CD4-positive, alpha-beta T cell (primary cell): ENCODE results near the gene CHD2. TPM values are rescaled to one million over a fixed set of nuclear protein-coding genes. Genes with fewer than 3 reads are reported as not detected.

Source experiments
- ATAC-seq: fragments of 200-7000 bp; cut with Tn5 transposase; one replicate; pipeline ENCODE4 v1.10.0; 2022; ENCODE audit warnings: mild to moderate bottlenecking; ENCODE audit not compliant: poor library complexity
- CTCF ChIA-PET: fragments of 350-600 bp; sonication (Branson Sonifier 250); formaldehyde crosslinking; loops from one replicate; lab custom pipeline; 2021; ENCODE audit warnings: antibody characterized with exemption, inconsistent platforms; lab: Charles Lee
- POLR2A ChIA-PET: fragments of 350-600 bp; sonication (Branson Sonifier 250); formaldehyde crosslinking; loops from one replicate; lab custom pipeline; 2021; ENCODE audit warnings: antibody characterized with exemption, inconsistent platforms; lab: Charles Lee
- DNase-seq, 14 experiments: peaks; one replicate each; pipeline ENCODE4 v3.0.0-alpha.2; 2013 to 2020; ENCODE audit warnings: mixed read lengths in 2 of 14
- H3K27ac ChIP-seq, 2 donors: one replicate each; pipeline versions ENCODE4 v1.5.1 to v1.7.0; 2013; ENCODE audit warnings: low read length in 2 of 2, low read depth in 1 of 2, mild to moderate bottlenecking in 1 of 2
- H3K27me3 ChIP-seq, 2 experiments: 1 replicate in 1 of 2; 2 replicates in 1 of 2; pipeline versions ENCODE4 v1.6.1 to v1.7.0; 2013; ENCODE audit warnings: low read length in 2 of 2, control low read depth in 1 of 2, mild to moderate bottlenecking in 1 of 2, moderate library complexity in 1 of 2; ENCODE audit not compliant: insufficient read depth in 2 of 2, control insufficient read depth in 1 of 2
- H3K36me3 ChIP-seq: one replicate; pipeline ENCODE4 v1.6.1; 2013; ENCODE audit warnings: low read length, control low read depth; ENCODE audit not compliant: insufficient read depth
- H3K4me1 ChIP-seq: one replicate; pipeline ENCODE4 v1.6.1; 2013; ENCODE audit warnings: low read length, control low read depth; ENCODE audit not compliant: insufficient read depth
- H3K4me3 ChIP-seq: one replicate; pipeline ENCODE4 v1.5.1; 2013; ENCODE audit warnings: mild to moderate bottlenecking, low read length, moderate library complexity
- H3K9me3 ChIP-seq, 2 experiments: 1 replicate in 1 of 2; 2 replicates in 1 of 2; pipeline versions ENCODE4 v1.6.1 to v1.7.0; 2013; ENCODE audit warnings: low read length in 2 of 2, mild to moderate bottlenecking in 2 of 2, control low read depth in 1 of 2, moderate library complexity in 1 of 2; ENCODE audit not compliant: control insufficient read depth in 1 of 2, insufficient read depth in 1 of 2
- H3K27ac Mint-ChIP-seq: one replicate; pipeline ENCODE4 v1.8.0; 2020; ENCODE audit warnings: mixed read lengths
- H3K27me3 Mint-ChIP-seq: one replicate; pipeline ENCODE4 v1.8.0; 2021; ENCODE audit warnings: mixed read lengths
- H3K36me3 Mint-ChIP-seq: one replicate; pipeline ENCODE4 v1.8.0; 2021; ENCODE audit warnings: low read depth, mixed read lengths
- H3K4me1 Mint-ChIP-seq: one replicate; pipeline ENCODE4 v1.8.0; 2021; ENCODE audit warnings: low read depth, mixed read lengths
- H3K4me3 Mint-ChIP-seq: one replicate; pipeline ENCODE4 v1.8.0; 2020; ENCODE audit warnings: mild to moderate bottlenecking, mixed read lengths
- H3K9me3 Mint-ChIP-seq: one replicate; pipeline ENCODE4 v1.8.0; 2020; ENCODE audit warnings: mixed read lengths
- CTCF ChIP-seq: fragments of 200-600 bp; IDR thresholded peaks from one replicate; pipeline ENCODE4 v1.8.0; 2022; ENCODE audit warnings: antibody characterized with exemption, mild to moderate bottlenecking
- intact Hi-C, 2 experiments: fragments of 100-400 bp; cut with DNase I in 1 of 2; cut with micrococcal nuclease in 1 of 2; formaldehyde crosslinking; loops; one replicate each; pipeline versions ENCODE4 v1.15.1 to v1.9.0; 2023 to 2025; cut with DNase I, micrococcal nuclease
- total RNA-seq, 174 experiments: library from RNA in 2 of 174; stranded (reverse) in 2 of 174; gene quantifications; one replicate each; pipeline ENCODE4 v1.2.3 and lab custom pipeline; 2021 to 2026

CHD2 gene
- total RNA-seq, 2 experiments from 2014 or later = 615 to 660 TPM

DNA sequence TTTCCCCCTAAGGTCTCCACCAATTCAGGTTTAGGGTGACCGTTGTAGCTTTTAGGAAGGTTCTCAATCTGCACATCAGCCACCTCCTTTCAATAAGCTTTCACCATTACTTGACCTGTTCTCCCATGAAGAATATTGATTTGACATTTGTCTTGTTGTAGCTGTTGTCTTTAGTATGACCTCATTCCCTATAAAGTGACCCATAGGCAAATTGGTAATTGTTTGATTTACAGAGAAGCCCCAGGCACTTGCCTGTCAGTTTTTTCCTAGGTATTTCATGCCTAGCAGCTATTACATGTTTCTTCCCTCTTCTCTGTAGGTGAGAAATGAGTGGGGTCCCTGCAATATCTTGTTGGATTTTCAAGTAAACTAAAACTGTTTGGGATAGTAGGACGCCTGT, 36.0 kb downstream of the CHD2 start:
- Mint-ChIP-seq H3K27ac (peak overlapping the region; percentile 50), H3K36me3 (peaks cover 97% of the 10 kb centered on the region), H3K9me3 (no peaks in the 10 kb centered on the region), H3K27me3 (no peaks in the 10 kb centered on the region), H3K4me3 (no peak overlapping the region), H3K4me1 (peaks cover 58% of the 10 kb centered on the region)
- no peaks in the 10 kb centered on the region for H3K27me3 ChIP-seq
- intact Hi-C loops = loop anchor here in 1 of 2 experiments (5.0 kb wide), 1 partner anchor 46 kb away; no protein-coding TSS in a partner anchor
- no peak for DNase-seq
- peaks cover 90% of the 10 kb centered on the region for H3K36me3 ChIP-seq
- H3K27ac ChIP-seq = no peak overlapping the region
- CTCF ChIA-PET = interaction anchor here (1.6 to 2.7 kb wide), 2 partner anchors 9 to 13 kb away, joined by 4 to 13 read pairs; no protein-coding TSS in a partner anchor
- POLR2A ChIA-PET = interaction anchor here (0.8 to 2.2 kb wide), 6 partner anchors 11 to 86 kb away, joined by 3 to 6 read pairs (median 4); no protein-coding TSS in a partner anchor
- TF ChIP-seq CTCF = no peak
- no peaks in the 10 kb centered on the region for H3K9me3 ChIP-seq
- no peak for ATAC-seq
- H3K4me1 ChIP-seq = peaks cover 18% of the 10 kb centered on the region
- no peak overlapping the region for H3K4me3 ChIP-seq

GRCh38 chr15:92936693-92937092, 36.6 kb downstream of the CHD2 start:
- Mint-ChIP-seq H3K27ac (peak overlapping the region; percentile 50), H3K27me3 (no peaks in the 10 kb centered on the region), H3K4me3 (no peak overlapping the region), H3K4me1 (peaks cover 61% of the 10 kb centered on the region), H3K9me3 (no peaks in the 10 kb centered on the region), H3K36me3 (peaks cover 97% of the 10 kb centered on the region)
- no peak overlapping the region for H3K4me3 ChIP-seq
- H3K27ac ChIP-seq = peak overlapping the region in 1 of 2 donors; percentile 41
- ChIA-PET CTCF (interaction anchor here (1.6 to 2.7 kb wide), 2 partner anchors 9 to 13 kb away, joined by 4 to 13 read pairs; no protein-coding TSS in a partner anchor), POLR2A (interaction anchor here (0.6 to 2.2 kb wide), 7 partner anchors 12 to 128 kb away, joined by 3 to 6 read pairs (median 4); no protein-coding TSS in a partner anchor)
- peaks cover 90% of the 10 kb centered on the region for H3K36me3 ChIP-seq
- TF ChIP-seq CTCF = no peak
- H3K27me3 ChIP-seq = no peaks in the 10 kb centered on the region
- H3K4me1 ChIP-seq = peaks cover 18% of the 10 kb centered on the region
- DNase-seq = peak in 1 of 14 experiments; percentile 32
- intact Hi-C loops = loop anchor here in 1 of 2 experiments (5.0 kb wide), 1 partner anchor 46 kb away; no protein-coding TSS in a partner anchor
- no peak for ATAC-seq
- no peaks in the 10 kb centered on the region for H3K9me3 ChIP-seq

- TF ChIP-seq CTCF = no peak
- Mint-ChIP-seq H3K36me3 (peaks cover 97% of the 10 kb centered on the region), H3K4me1 (peaks cover 61% of the 10 kb centered on the region), H3K9me3 (no peaks in the 10 kb centered on the region), H3K27ac (peak overlapping the region; percentile 50), H3K4me3 (peak overlapping the region; percentile 2), H3K27me3 (no peaks in the 10 kb centered on the region)
- H3K27ac ChIP-seq = no peak overlapping the region
- no peaks in the 10 kb centered on the region for H3K27me3 ChIP-seq
- POLR2A ChIA-PET = interaction anchor here (1.2 to 2.2 kb wide), 2 partner anchors 16 to 129 kb away, joined by 4 to 6 read pairs; no protein-coding TSS in a partner anchor
- ATAC-seq (no peak), DNase-seq (no peak)
- intact Hi-C loops = loop anchor here in 1 of 2 experiments (5.0 kb wide), 1 partner anchor 44 kb away; no protein-coding TSS in a partner anchor
- peaks cover 18% of the 10 kb centered on the region for H3K4me1 ChIP-seq
- peaks cover 96% of the 10 kb centered on the region for H3K36me3 ChIP-seq
- CTCF ChIA-PET = interaction anchor here (0.8 to 2.7 kb wide), 3 partner anchors 10 to 129 kb away, joined by 3 to 13 read pairs (median 3); no protein-coding TSS in a partner anchor
- no peak overlapping the region for H3K4me3 ChIP-seq
- H3K9me3 ChIP-seq = no peaks in the 10 kb centered on the region
These were observed 37.8 kb downstream of the CHD2 start for GRCh38 chr15:92937901-92938300.
